ENCODE data around the gene PERM1. TPM values are rescaled to one million over a fixed set of nuclear protein-coding genes. Genes with fewer than 3 reads are reported as not detected.
"Not testable (repeated sequence)": the region's sequence is repeated elsewhere in the genome, so short reads cannot be mapped to it uniquely, and the experiment has no call there.

The PERM1 gene
- total RNA-seq, 1 experiment from 2014 or later, result not detected

GRCh38 chr1:1017397-1018320, 35.8 kb upstream of the PERM1 start:
- ATAC-seq; H3K9me3 Mint-ChIP-seq; H3K36me3 Mint-ChIP-seq; POLR2A ChIA-PET; DNase-seq (ENCODE audit: low spot score); H3K4me3 Mint-ChIP-seq: not testable (repeated sequence)
- peaks cover 25% of the 10 kb centered on the region for H3K27me3 Mint-ChIP-seq (ENCODE audit: low read depth)
- TF ChIP-seq NFYB (CRISPR knock-in tag; conservative IDR thresholded peaks at IDR 0.05; ENCODE audit: low read depth), result peak; percentile 6
- peak overlapping the region; percentile 64 for H3K27ac Mint-ChIP-seq
- CTCF ChIA-PET, result interaction anchor here (0.9 to 5.8 kb wide), 6 partner anchors 15 to 46 kb away, joined by 3 to 47 read pairs (median 6); no protein-coding TSS in a partner anchor
- H3K4me1 Mint-ChIP-seq, result peaks cover 41% of the 10 kb centered on the region

GRCh38 chr1:1014799-1015681, 33.1 kb upstream of the PERM1 start:
- POLR2A ChIA-PET, result interaction anchor here (1.0 to 2.7 kb wide), 5 partner anchors 9 to 295 kb away, joined by 3 to 10 read pairs (median 8); no protein-coding TSS in a partner anchor
- peak; percentile 61 for DNase-seq (ENCODE audit: low spot score)
- Mint-ChIP-seq H3K9me3 (peaks cover 8% of the 10 kb centered on the region), H3K27ac (0 out of 2 replicates have a peak overlapping the region, but pooled peaks have one; percentile 95), H3K27me3 (ENCODE audit: low read depth) (peaks cover 33% of the 10 kb centered on the region), H3K4me1 (peaks cover 29% of the 10 kb centered on the region), H3K36me3 (no peaks in the 10 kb centered on the region), H3K4me3 (no peak overlapping the region)
- TF ChIP-seq ATF2 (CRISPR knock-in tag; IDR thresholded peaks at IDR 0.05; ENCODE audit: borderline replicate concordance, low read depth) (no peak), ZNF423 (CRISPR knock-in tag; IDR thresholded peaks at IDR 0.05) (no peak), ZNF416 (CRISPR knock-in tag; IDR thresholded peaks at IDR 0.05) (no peak), CTCF (IDR thresholded peaks at IDR 0.05) (0 out of 2 replicates have a peak, but pooled peaks have one; percentile 10)
- ATAC-seq, result no peak
- CTCF ChIA-PET, result interaction anchor here (0.9 to 3.6 kb wide), 8 partner anchors 9 to 216 kb away, joined by 3 to 36 read pairs (median 8); partner anchors contain the start of gene PERM1

GRCh38 chr1:1013922-1014648, 32.2 kb upstream of the PERM1 start:
- peaks cover 8% of the 10 kb centered on the region for H3K9me3 Mint-ChIP-seq
- ChIA-PET POLR2A (interaction anchor here (0.9 to 2.7 kb wide), 8 partner anchors 8 to 296 kb away, joined by 3 to 10 read pairs (median 4); no protein-coding TSS in a partner anchor), CTCF (interaction anchor here (0.7 to 3.6 kb wide), 15 partner anchors 9 to 236 kb away, joined by 3 to 36 read pairs (median 4); partner anchors contain the start of genes HES4 and PERM1)
- no peak for DNase-seq (ENCODE audit: low spot score)
- peak; percentile 25 for ATAC-seq
- no peaks in the 10 kb centered on the region for H3K36me3 Mint-ChIP-seq
- peaks cover 29% of the 10 kb centered on the region for H3K4me1 Mint-ChIP-seq
- peaks cover 41% of the 10 kb centered on the region for H3K27me3 Mint-ChIP-seq (ENCODE audit: low read depth)
- peak overlapping the region; percentile 95; the same call in 1 of the 2 replicates for H3K27ac Mint-ChIP-seq
- peak overlapping the region; percentile 78 for H3K4me3 Mint-ChIP-seq
- TF ChIP-seq ESRRA (CRISPR knock-in tag; IDR thresholded peaks at IDR 0.05; ENCODE audit: borderline replicate concordance) (no peak), NR1H2 (CRISPR knock-in tag; IDR thresholded peaks at IDR 0.05) (no peak), ZNF671 (CRISPR knock-in tag; IDR thresholded peaks at IDR 0.05) (no peak), USF1 (CRISPR knock-in tag; IDR thresholded peaks at IDR 0.05) (no peak), ZNF532 (CRISPR knock-in tag; IDR thresholded peaks at IDR 0.05; ENCODE audit: borderline replicate concordance) (no peak), ELF4 (CRISPR knock-in tag; IDR thresholded peaks at IDR 0.05; ENCODE audit: low read depth) (no peak), ATF2 (CRISPR knock-in tag; IDR thresholded peaks at IDR 0.05; ENCODE audit: borderline replicate concordance, low read depth) (no peak), SMAD3 (CRISPR knock-in tag; IDR thresholded peaks at IDR 0.05; ENCODE audit: borderline replicate concordance) (no peak), PRRX2 (CRISPR knock-in tag; IDR thresholded peaks at IDR 0.05) (no peak), E2F1 (CRISPR knock-in tag; IDR thresholded peaks at IDR 0.05) (no peak)

Data from WTC11 (cell line).